ENCODE data around the gene C19orf25.

The C19orf25 gene

GRCh38 chr19:1457892-1458291 is 21.1 kb downstream of the C19orf25 start:
- Histone ChIP-seq H2AFZ (ENCODE audit: low read length, unreplicated experiment) (no peak overlapping the region), H3K36me3 (ENCODE audit: insufficient read depth, low read length) (no peaks in the 10 kb centered on the region), H3K4me1 (ENCODE audit: control insufficient read depth, insufficient read depth, low read length, unreplicated experiment) (peaks cover 7% of the 10 kb centered on the region), H3K79me2 (ENCODE audit: control insufficient read depth, insufficient read depth, low read length, unreplicated experiment) (no peaks in the 10 kb centered on the region), H3K27ac (ENCODE audit: low read depth, low read length) (no peak overlapping the region), H3K4me3 (ENCODE audit: low read depth, low read length) (no peak overlapping the region), H3K27me3 (ENCODE audit: insufficient read depth, low read length) (no peaks in the 10 kb centered on the region)

DNA sequence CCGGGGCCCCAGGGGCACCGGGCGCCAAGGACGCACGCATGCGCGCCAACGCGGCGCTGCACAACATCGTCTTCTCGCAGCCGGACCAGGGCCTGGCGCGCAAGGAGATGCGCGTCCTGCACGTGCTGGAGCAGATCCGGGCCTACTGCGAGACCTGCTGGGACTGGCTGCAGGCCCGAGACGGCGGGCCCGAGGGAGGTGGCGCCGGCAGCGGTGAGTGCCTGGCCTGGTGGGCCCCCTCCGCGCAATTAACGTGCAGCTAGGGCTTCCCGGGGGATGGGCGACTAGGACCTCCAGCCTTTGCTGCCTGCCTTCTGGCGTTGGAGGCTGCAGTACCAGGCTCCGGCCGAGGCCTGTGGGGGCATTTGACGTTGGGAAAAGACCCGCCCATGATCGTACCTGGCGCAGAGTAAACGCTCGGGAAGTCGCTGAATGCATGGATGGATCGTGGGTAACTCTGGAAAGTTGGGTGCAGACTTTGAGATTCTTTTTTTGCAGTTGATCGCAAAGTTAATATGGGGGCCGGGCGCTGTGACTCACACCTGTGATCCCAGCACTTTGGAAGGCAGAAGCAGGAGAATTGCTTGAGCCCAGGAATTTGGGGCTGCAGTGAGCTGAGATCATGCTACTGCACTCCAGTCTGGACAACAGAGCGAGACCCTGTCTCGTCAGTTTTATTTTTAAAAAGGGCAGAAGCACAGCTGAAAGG is 21.8 kb downstream of the C19orf25 start:
- no peak overlapping the region for H2AFZ ChIP-seq (ENCODE audit: low read length, unreplicated experiment)
- peaks cover 7% of the 10 kb centered on the region; the same call in 1 of the 2 replicates for H3K27me3 ChIP-seq (ENCODE audit: insufficient read depth, low read length)
- no peak overlapping the region for H3K4me3 ChIP-seq (ENCODE audit: low read depth, low read length)
- peaks cover 7% of the 10 kb centered on the region for H3K4me1 ChIP-seq (ENCODE audit: control insufficient read depth, insufficient read depth, low read length, unreplicated experiment)
- H3K36me3 ChIP-seq (ENCODE audit: insufficient read depth, low read length): no peaks in the 10 kb centered on the region
- no peak overlapping the region for H3K27ac ChIP-seq (ENCODE audit: low read depth, low read length)
- no peaks in the 10 kb centered on the region for H3K79me2 ChIP-seq (ENCODE audit: control insufficient read depth, insufficient read depth, low read length, unreplicated experiment)

- peaks cover 14% of the 10 kb centered on the region for H3K27me3 ChIP-seq (ENCODE audit: insufficient read depth, low read length)
- H3K27ac ChIP-seq (ENCODE audit: low read depth, low read length): no peak overlapping the region
- peaks cover 7% of the 10 kb centered on the region for H3K4me1 ChIP-seq (ENCODE audit: control insufficient read depth, insufficient read depth, low read length, unreplicated experiment)
- H3K4me3 ChIP-seq (ENCODE audit: low read depth, low read length): no peak overlapping the region
- H3K79me2 ChIP-seq (ENCODE audit: control insufficient read depth, insufficient read depth, low read length, unreplicated experiment): no peaks in the 10 kb centered on the region
- no peaks in the 10 kb centered on the region for H3K36me3 ChIP-seq (ENCODE audit: insufficient read depth, low read length)
- no peak overlapping the region for H2AFZ ChIP-seq (ENCODE audit: low read length, unreplicated experiment)
Measured at GRCh38 chr19:1456121-1456900, 22.7 kb downstream of the C19orf25 start.

DNA sequence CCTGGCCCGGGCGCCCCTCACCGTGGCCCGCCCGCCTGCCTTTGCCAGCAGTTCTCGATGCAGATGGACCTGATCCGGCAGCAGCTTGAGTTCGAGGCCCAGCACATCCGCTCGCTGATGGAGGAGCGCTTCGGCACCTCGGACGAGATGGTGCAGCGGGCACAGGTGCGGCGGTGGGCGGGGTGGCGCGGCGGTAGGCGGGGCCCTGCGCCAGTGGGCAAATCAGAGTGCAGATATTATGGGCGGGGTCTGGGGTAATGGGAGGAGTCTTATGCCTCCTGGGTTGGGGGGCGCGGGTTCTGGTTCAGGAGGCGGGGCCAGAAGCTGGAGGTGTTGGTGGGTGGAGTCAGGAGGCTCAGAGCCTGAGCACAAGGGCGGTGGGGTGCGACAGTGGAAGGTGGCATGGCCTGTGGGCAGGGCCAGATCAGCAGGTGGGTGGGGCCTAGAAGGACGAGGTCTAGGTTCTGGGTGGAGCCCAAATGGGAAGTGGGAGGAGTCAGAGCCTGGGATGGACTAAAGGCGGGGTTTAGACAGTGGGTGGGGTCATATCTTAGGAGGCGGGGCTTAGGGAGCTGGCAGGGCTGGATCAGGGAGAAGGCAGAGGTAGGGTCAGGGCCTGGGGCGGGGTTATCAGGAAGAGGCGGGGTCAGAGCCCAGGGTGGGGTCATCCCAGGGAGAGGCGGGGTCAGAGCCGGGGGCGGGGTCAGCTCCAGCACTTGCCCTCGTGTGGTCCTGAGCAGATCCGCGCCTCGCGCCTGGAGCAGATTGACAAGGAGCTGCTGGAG is 23.5 kb downstream of the C19orf25 start:
- H3K27ac ChIP-seq (ENCODE audit: low read depth, low read length): no peak overlapping the region

GRCh38 chr19:1455002-1455335 is 24.0 kb downstream of the C19orf25 start:
- Histone ChIP-seq H3K4me1 (ENCODE audit: control insufficient read depth, insufficient read depth, low read length, unreplicated experiment) (peaks cover 7% of the 10 kb centered on the region), H3K36me3 (ENCODE audit: insufficient read depth, low read length) (no peaks in the 10 kb centered on the region), H3K79me2 (ENCODE audit: control insufficient read depth, insufficient read depth, low read length, unreplicated experiment) (no peaks in the 10 kb centered on the region), H2AFZ (ENCODE audit: low read length, unreplicated experiment) (no peak overlapping the region), H3K27me3 (ENCODE audit: insufficient read depth, low read length) (peaks cover 27% of the 10 kb centered on the region), H3K27ac (ENCODE audit: low read depth, low read length) (no peak overlapping the region), H3K4me3 (ENCODE audit: low read depth, low read length) (no peak overlapping the region)

More for the DNA sequence above, 23.5 kb downstream of the C19orf25 start:
- Histone ChIP-seq H3K36me3 (ENCODE audit: insufficient read depth, low read length) (no peaks in the 10 kb centered on the region), H3K27me3 (ENCODE audit: insufficient read depth, low read length) (peaks cover 21% of the 10 kb centered on the region), H3K79me2 (ENCODE audit: control insufficient read depth, insufficient read depth, low read length, unreplicated experiment) (no peaks in the 10 kb centered on the region), H3K4me1 (ENCODE audit: control insufficient read depth, insufficient read depth, low read length, unreplicated experiment) (peaks cover 7% of the 10 kb centered on the region), H2AFZ (ENCODE audit: low read length, unreplicated experiment) (no peak overlapping the region), H3K4me3 (ENCODE audit: low read depth, low read length) (no peak overlapping the region)

- no peak overlapping the region for H3K27ac ChIP-seq (ENCODE audit: low read depth, low read length)
- H3K4me3 ChIP-seq (ENCODE audit: low read depth, low read length): no peak overlapping the region
- no peaks in the 10 kb centered on the region for H3K79me2 ChIP-seq (ENCODE audit: control insufficient read depth, insufficient read depth, low read length, unreplicated experiment)
- peaks cover 38% of the 10 kb centered on the region for H3K27me3 ChIP-seq (ENCODE audit: insufficient read depth, low read length)
- peaks cover 7% of the 10 kb centered on the region for H3K4me1 ChIP-seq (ENCODE audit: control insufficient read depth, insufficient read depth, low read length, unreplicated experiment)
- no peak overlapping the region for H2AFZ ChIP-seq (ENCODE audit: low read length, unreplicated experiment)
- no peaks in the 10 kb centered on the region for H3K36me3 ChIP-seq (ENCODE audit: insufficient read depth, low read length)
Measured at GRCh38 chr19:1453525-1454364, 25.3 kb downstream of the C19orf25 start.

DNA sequence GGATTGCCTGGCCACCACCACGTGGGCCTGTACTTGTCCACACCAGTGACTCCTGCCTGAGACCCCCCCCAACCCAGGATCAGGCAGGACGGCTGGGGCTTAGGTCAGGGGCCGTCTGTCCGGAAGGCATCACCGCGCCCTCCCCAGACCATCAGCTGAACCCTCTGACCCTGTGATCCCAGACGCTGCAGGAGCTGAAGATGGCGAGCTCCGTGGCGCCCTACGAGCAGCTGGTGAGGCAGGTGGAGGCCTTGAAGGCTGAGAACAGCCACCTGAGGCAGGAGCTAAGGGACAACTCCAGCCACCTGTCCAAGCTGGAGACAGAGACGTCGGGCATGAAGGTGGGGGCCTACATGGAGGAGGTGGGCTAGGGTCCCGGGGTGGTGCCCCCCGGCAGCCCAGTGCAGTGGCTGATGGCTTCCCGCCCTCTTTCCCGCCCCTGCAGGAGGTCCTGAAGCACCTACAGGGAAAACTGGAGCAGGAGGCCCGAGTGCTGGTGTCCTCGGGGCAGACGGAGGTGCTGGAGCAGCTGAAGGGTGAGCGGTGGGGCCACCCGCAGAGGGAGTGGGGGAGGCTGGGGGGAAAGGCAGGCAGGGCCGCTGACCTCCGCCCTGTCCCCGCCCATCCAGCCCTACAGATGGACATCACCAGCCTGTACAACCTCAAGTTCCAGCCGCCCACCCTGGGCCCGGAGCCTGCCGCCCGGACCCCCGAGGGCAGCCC is 26.1 kb downstream of the C19orf25 start:
- H3K4me3 ChIP-seq (ENCODE audit: low read depth, low read length): no peak overlapping the region
- no peak overlapping the region for H2AFZ ChIP-seq (ENCODE audit: low read length, unreplicated experiment)
- peaks cover 38% of the 10 kb centered on the region for H3K27me3 ChIP-seq (ENCODE audit: insufficient read depth, low read length)

DNA sequence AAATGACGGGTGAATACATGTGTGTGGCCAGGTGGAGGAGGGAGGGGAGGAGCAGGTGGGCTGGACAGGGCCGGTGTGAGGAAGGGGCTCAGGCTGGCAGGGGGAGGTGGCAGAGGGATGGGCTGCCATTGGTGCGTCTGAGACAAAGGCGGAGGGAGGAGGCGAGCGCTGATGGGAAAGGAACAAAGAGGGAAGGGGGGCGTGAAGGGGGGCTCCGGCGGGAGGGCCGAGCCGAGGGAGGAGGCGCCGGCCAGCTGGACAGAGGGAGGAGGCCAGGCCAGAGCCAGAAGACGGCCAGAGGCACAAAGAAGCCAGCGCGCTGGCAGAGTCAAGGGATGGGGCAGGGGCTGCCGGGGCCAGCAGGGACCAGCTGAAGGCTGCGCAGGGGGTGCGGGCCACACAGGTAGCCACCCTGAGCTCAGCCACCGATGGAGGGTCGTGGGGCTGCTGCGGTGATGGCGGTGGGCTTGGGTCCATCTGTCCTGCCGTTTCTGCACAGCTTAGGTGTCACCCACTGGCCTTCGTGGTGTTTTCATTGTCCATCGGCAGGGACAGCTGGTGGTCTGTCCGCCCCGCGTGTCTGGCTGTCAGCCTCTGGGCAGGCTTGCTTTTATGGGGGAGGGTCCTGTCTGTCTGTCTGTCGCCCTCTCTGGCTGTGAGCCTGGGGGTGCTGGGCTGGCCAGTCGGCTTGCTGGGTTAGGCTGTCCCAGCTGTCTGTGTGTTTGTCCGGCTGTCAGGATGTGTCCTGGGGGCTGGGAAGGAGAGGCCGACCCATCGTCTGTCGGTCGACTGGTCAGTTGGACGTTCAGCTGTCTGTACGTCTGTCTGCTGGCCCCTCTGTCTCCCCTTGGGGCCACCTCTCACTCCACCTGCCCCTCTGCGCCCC is 26.9 kb downstream of the C19orf25 start:
- H3K4me3 ChIP-seq (ENCODE audit: low read depth, low read length): no peak overlapping the region
- peaks cover 44% of the 10 kb centered on the region for H3K27me3 ChIP-seq (ENCODE audit: insufficient read depth, low read length)
- no peaks in the 10 kb centered on the region for H3K36me3 ChIP-seq (ENCODE audit: insufficient read depth, low read length)
- H2AFZ ChIP-seq (ENCODE audit: low read length, unreplicated experiment): no peak overlapping the region
- H3K4me1 ChIP-seq (ENCODE audit: control insufficient read depth, insufficient read depth, low read length, unreplicated experiment): peaks cover 7% of the 10 kb centered on the region
- H3K79me2 ChIP-seq (ENCODE audit: control insufficient read depth, insufficient read depth, low read length, unreplicated experiment): no peaks in the 10 kb centered on the region
- H3K27ac ChIP-seq (ENCODE audit: low read depth, low read length): no peak overlapping the region

More for the DNA sequence above, 26.1 kb downstream of the C19orf25 start:
- Histone ChIP-seq H3K4me1 (ENCODE audit: control insufficient read depth, insufficient read depth, low read length, unreplicated experiment) (peaks cover 7% of the 10 kb centered on the region), H3K27ac (ENCODE audit: low read depth, low read length) (no peak overlapping the region), H3K36me3 (ENCODE audit: insufficient read depth, low read length) (no peaks in the 10 kb centered on the region), H3K79me2 (ENCODE audit: control insufficient read depth, insufficient read depth, low read length, unreplicated experiment) (no peaks in the 10 kb centered on the region)
